ENCODE results near the gene NAP1L4.

The NAP1L4 gene

GRCh38 chr11:2992234-2992996 is at the start of gene NAP1L4:
NAP1L4 (minus strand) TSS chr11:2992329; CDS start chr11:2979220, 13,109 bp downstream.
- TF ChIP-seq CTCF (IDR thresholded peaks at IDR 0.05; ENCODE audit: control insufficient read depth, insufficient read depth, low read depth, low read length, missing control alignments): no peak

GRCh38 chr11:3040881-3041280 is 48.8 kb upstream of the NAP1L4 start:
- TF ChIP-seq CTCF (IDR thresholded peaks at IDR 0.05; ENCODE audit: control insufficient read depth, insufficient read depth, low read depth, low read length, missing control alignments): no peak
- no peak overlapping the region for H3K4me3 ChIP-seq (ENCODE audit: control insufficient read depth, low read depth, low read length)
- no peak for DNase-seq (ENCODE audit: low read depth)

More at GRCh38 chr11:2992234-2992996, at the start of gene NAP1L4:
- H3K4me3 ChIP-seq (ENCODE audit: control insufficient read depth, low read depth, low read length): peak within 1 kb of the TSS; percentile 63
- peak; percentile 70 for DNase-seq (ENCODE audit: low read depth)

GRCh38 chr11:3037945-3038271 is 45.8 kb upstream of the NAP1L4 start:
- H3K4me3 ChIP-seq (ENCODE audit: control insufficient read depth, low read depth, low read length): no peak overlapping the region
- TF ChIP-seq CTCF (IDR thresholded peaks at IDR 0.05; ENCODE audit: control insufficient read depth, insufficient read depth, low read depth, low read length, missing control alignments): no peak
- DNase-seq (ENCODE audit: low read depth): no peak

- TF ChIP-seq CTCF (IDR thresholded peaks at IDR 0.05; ENCODE audit: control insufficient read depth, insufficient read depth, low read depth, low read length, missing control alignments): peak; percentile 83
- no peak for DNase-seq (ENCODE audit: low read depth)
- no peak overlapping the region for H3K4me3 ChIP-seq (ENCODE audit: control insufficient read depth, low read depth, low read length)
Measured at GRCh38 chr11:3037040-3037944, 45.2 kb upstream of the NAP1L4 start.

GRCh38 chr11:3036419-3036818 is 44.3 kb upstream of the NAP1L4 start:
- H3K4me3 ChIP-seq (ENCODE audit: control insufficient read depth, low read depth, low read length): no peak overlapping the region
- TF ChIP-seq CTCF (IDR thresholded peaks at IDR 0.05; ENCODE audit: control insufficient read depth, insufficient read depth, low read depth, low read length, missing control alignments): no peak
- DNase-seq (ENCODE audit: low read depth): no peak

- no peak for DNase-seq (ENCODE audit: low read depth)
- no peak overlapping the region for H3K4me3 ChIP-seq (ENCODE audit: control insufficient read depth, low read depth, low read length)
- TF ChIP-seq CTCF (IDR thresholded peaks at IDR 0.05; ENCODE audit: control insufficient read depth, insufficient read depth, low read depth, low read length, missing control alignments): no peak
Measured at GRCh38 chr11:3035333-3035732, 43.2 kb upstream of the NAP1L4 start.

Measured in AG09309 (cell line).